Left lung (tissue), 10 donors: ENCODE measurements around the gene MDM2. TPM values are rescaled to one million over a fixed set of nuclear protein-coding genes. Genes with fewer than 3 reads are reported as not detected.

Experiments used
- ATAC-seq: fragments of 200-7000 bp; cut with Tn5 transposase; one replicate; pipeline ENCODE4 v1.9.1; 2020; ENCODE audit warnings: moderate library complexity
- DNase-seq, 4 donors: peaks; one replicate each; pipeline ENCODE4 v3.0.0-alpha.2; 2013 to 2020
- H3K27ac ChIP-seq, 2 donors: fragments of 200-600 bp; sonication (generic) in 1 of 2; one replicate each; pipeline versions ENCODE4 v1.5.0 to v1.8.0; 2020 to 2021
- H3K27me3 ChIP-seq, 2 donors: fragments of 200-600 bp; sonication (generic) in 1 of 2; one replicate each; pipeline versions ENCODE4 v1.5.0 to v1.8.0; 2020 to 2021
- H3K36me3 ChIP-seq, 2 donors: fragments of 200-600 bp; sonication (generic) in 1 of 2; one replicate each; pipeline versions ENCODE4 v1.5.0 to v1.8.0; 2020 to 2021
- H3K4me1 ChIP-seq, 2 donors: fragments of 200-600 bp; one replicate each; pipeline ENCODE4 v1.8.0; 2021
- H3K4me3 ChIP-seq, 2 donors: fragments of 200-600 bp; sonication (generic) in 1 of 2; one replicate each; pipeline versions ENCODE4 v1.5.0 to v1.8.0; 2020 to 2021; ENCODE audit warnings: mild to moderate bottlenecking in 1 of 2
- H3K9me3 ChIP-seq, 2 donors: fragments of 200-600 bp; sonication (generic) in 1 of 2; one replicate each; pipeline versions ENCODE4 v1.5.0 to v1.8.0; 2020 to 2021
- CTCF ChIP-seq, 2 donors: fragments of 200-600 bp; sonication (generic) in 1 of 2; IDR thresholded peaks; one replicate each; pipeline versions ENCODE4 v1.5.0 to v1.8.0; 2021; ENCODE audit warnings: antibody characterized with exemption in 2 of 2
- intact Hi-C, 2 donors: fragments of 100-400 bp; cut with DNase I; formaldehyde crosslinking; loops; one replicate each; pipeline versions ENCODE4 v1.11.2 to v1.14.2; 2022
- polyA plus RNA-seq, 6 donors: library from polyadenylated mRNA; unstranded; fragments of 120-200 nt; gene quantifications; one replicate each; pipeline ENCODE4 v1.2.1, GENCODE V29; 2013; ENCODE audit not compliant: insufficient read length in 6 of 6
- total RNA-seq, 2 donors: library from RNA; stranded (reverse); fragmentation: NEBNext Ultra II Directional; extraction: Animal tissue kit (Norgen Biotek cat#: 25700); gene quantifications; one replicate each; pipeline ENCODE4 v1.2.1, GENCODE V29; 2021
- donor health status: DM: no; HTN: yes; CAD: no.
- donor health status: DM: no; HTN: no; CAD: no.

MDM2 gene
- total and polyA plus RNA-seq, 8 donors = 89.3 to 174 (median 120) TPM

- H3K4me1 ChIP-seq = peaks cover 0 to 6% of the 10 kb centered on the region in 2 donors
- ATAC-seq (no peak), DNase-seq (no peak)
- peaks cover 0 to 30% of the 10 kb centered on the region in 2 donors for H3K36me3 ChIP-seq
- no peaks in the 10 kb centered on the region for H3K27me3 ChIP-seq
- H3K27ac ChIP-seq = no peak overlapping the region
- H3K4me3 ChIP-seq = no peak overlapping the region
- no peaks in the 10 kb centered on the region for H3K9me3 ChIP-seq
- intact Hi-C loops = no loop called here
- no peak for TF ChIP-seq CTCF (IDR thresholded peaks at IDR 0.05)
Measured at GRCh38 chr12:68768431-68768939, 39.5 kb upstream of the MDM2 start.

GRCh38 chr12:68769941-68770340 is 38.0 kb upstream of the MDM2 start:
- no peak for ATAC-seq
- H3K9me3 ChIP-seq = no peaks in the 10 kb centered on the region
- intact Hi-C loops = no loop called here
- H3K4me1 ChIP-seq = peaks cover 0 to 6% of the 10 kb centered on the region in 2 donors
- no peak for DNase-seq
- TF ChIP-seq CTCF (IDR thresholded peaks at IDR 0.05) = no peak
- no peak overlapping the region for H3K4me3 ChIP-seq
- no peaks in the 10 kb centered on the region for H3K27me3 ChIP-seq
- H3K36me3 ChIP-seq = peaks cover 0 to 18% of the 10 kb centered on the region in 2 donors
- no peak overlapping the region for H3K27ac ChIP-seq

- no peaks in the 10 kb centered on the region for H3K9me3 ChIP-seq
- no peak overlapping the region for H3K4me3 ChIP-seq
- H3K27me3 ChIP-seq = no peaks in the 10 kb centered on the region
- intact Hi-C loops = no loop called here
- H3K27ac ChIP-seq = no peak overlapping the region
- no peak for TF ChIP-seq CTCF (IDR thresholded peaks at IDR 0.05)
- peaks cover 0 to 11% of the 10 kb centered on the region in 2 donors for H3K36me3 ChIP-seq
- DNase-seq (no peak), ATAC-seq (no peak)
- peaks cover 0 to 6% of the 10 kb centered on the region in 2 donors for H3K4me1 ChIP-seq
Measured at GRCh38 chr12:68771223-68771925, 36.6 kb upstream of the MDM2 start.

GRCh38 chr12:68772714-68773113 is 35.3 kb upstream of the MDM2 start:
- H3K27ac ChIP-seq = no peak overlapping the region
- DNase-seq = no peak
- H3K36me3 ChIP-seq = no peaks in the 10 kb centered on the region
- H3K27me3 ChIP-seq = no peaks in the 10 kb centered on the region
- TF ChIP-seq CTCF (IDR thresholded peaks at IDR 0.05) = no peak
- H3K4me3 ChIP-seq = no peak overlapping the region
- intact Hi-C loops = no loop called here
- no peak for ATAC-seq
- no peaks in the 10 kb centered on the region for H3K9me3 ChIP-seq
- H3K4me1 ChIP-seq = peaks cover 0 to 6% of the 10 kb centered on the region in 2 donors

GRCh38 chr12:68773582-68773981 is 34.4 kb upstream of the MDM2 start:
- H3K27me3 ChIP-seq = no peaks in the 10 kb centered on the region
- no peaks in the 10 kb centered on the region for H3K36me3 ChIP-seq
- H3K4me1 ChIP-seq = peaks cover 0 to 6% of the 10 kb centered on the region in 2 donors
- TF ChIP-seq CTCF (IDR thresholded peaks at IDR 0.05) = no peak
- no peak overlapping the region for H3K4me3 ChIP-seq
- intact Hi-C loops = no loop called here
- DNase-seq (no peak), ATAC-seq (no peak)
- no peaks in the 10 kb centered on the region for H3K9me3 ChIP-seq
- no peak overlapping the region for H3K27ac ChIP-seq
